ENCODE measurements around the gene MORN5.

MORN5 gene

DNA sequence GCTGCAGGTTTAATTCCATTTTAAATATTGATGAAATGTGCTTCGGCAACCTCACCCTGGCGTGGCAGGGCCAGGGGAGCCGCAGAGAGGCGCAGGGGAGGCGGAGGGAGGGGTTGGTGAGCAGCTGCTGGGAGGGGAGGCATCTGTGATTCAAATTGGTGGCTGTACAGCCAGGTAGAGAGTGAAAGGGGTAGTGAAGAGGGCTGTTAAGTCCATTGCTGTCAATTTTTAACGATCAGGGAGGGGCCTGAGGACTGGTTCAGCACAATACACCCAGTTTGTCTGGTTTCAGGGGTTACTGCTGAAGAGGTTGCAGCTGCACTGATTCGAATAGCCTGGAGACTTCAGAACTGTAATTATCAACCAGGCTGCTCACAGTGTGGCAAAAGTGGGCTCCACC, 37.7 kb downstream of the MORN5 start:
- H3K4me3 ChIP-seq (ENCODE audit: low read depth, low read length) = no peak overlapping the region
- TF ChIP-seq, protein P1, sequence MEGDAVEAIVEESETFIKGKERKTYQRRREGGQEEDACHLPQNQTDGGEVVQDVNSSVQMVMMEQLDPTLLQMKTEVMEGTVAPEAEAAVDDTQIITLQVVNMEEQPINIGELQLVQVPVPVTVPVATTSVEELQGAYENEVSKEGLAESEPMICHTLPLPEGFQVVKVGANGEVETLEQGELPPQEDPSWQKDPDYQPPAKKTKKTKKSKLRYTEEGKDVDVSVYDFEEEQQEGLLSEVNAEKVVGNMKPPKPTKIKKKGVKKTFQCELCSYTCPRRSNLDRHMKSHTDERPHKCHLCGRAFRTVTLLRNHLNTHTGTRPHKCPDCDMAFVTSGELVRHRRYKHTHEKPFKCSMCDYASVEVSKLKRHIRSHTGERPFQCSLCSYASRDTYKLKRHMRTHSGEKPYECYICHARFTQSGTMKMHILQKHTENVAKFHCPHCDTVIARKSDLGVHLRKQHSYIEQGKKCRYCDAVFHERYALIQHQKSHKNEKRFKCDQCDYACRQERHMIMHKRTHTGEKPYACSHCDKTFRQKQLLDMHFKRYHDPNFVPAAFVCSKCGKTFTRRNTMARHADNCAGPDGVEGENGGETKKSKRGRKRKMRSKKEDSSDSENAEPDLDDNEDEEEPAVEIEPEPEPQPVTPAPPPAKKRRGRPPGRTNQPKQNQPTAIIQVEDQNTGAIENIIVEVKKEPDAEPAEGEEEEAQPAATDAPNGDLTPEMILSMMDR (IDR thresholded peaks at IDR 0.05; ENCODE audit: low read depth, low read length, missing control alignments) = no peak
- DNase-seq (ENCODE audit: low read depth) = no peak

DNA sequence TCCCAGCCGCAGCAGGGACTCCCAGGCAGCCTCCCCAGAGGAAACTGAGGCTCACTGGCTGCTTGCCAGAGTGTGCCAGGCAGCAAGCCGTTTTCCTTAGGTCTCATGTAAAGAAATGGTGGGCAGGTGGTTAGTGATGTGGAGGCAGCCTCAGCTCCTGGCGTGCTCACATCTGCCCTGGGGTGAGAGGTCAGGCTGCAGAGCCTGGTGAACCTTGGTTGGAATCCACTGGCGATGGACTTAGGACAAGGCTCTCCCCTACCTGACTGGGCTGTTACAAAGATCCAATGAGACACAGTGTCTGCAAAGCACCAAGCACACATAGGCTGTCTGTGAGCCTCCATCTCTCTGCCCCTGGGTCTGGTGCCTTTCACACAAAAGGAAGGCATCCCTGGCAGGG, 38.2 kb downstream of the MORN5 start:
- no peak overlapping the region for H3K4me3 ChIP-seq (ENCODE audit: low read depth, low read length)
- DNase-seq (ENCODE audit: low read depth) = no peak
- TF ChIP-seq, protein P1 (IDR thresholded peaks at IDR 0.05; ENCODE audit: low read depth, low read length, missing control alignments) = no peak

DNA sequence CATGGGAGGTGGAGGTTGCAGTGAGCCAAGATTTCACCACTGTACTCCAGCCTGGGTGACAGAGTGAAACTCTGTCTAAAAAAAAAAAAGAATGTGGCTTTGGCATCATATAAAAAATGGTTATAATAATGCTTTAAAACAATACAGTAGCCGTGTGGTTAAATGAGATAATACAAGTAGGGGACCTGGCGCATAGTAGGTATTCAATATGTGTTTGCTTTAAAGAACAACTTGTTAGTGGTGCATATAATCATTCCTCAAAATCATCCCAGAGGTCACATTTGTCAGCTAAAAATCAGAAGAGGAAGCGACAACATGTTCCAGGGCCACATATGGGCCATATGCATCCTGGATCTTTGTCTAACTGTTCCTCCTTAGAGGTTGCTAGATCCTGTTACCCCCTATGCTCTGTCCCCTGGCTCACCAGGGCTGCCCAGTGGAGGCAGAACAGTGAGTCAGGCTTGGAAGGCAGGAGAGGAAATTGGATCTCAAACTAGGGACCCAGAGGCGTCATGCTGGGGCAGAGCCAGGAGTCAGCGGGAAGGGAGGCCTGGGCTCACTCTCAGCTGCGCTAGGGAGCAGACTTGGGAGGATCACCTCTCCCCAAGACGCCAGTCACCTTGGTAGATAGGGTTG, 41.4 kb downstream of the MORN5 start:
- TF ChIP-seq, protein P1 (IDR thresholded peaks at IDR 0.05; ENCODE audit: low read depth, low read length, missing control alignments) = no peak
- DNase-seq (ENCODE audit: low read depth) = no peak

DNA sequence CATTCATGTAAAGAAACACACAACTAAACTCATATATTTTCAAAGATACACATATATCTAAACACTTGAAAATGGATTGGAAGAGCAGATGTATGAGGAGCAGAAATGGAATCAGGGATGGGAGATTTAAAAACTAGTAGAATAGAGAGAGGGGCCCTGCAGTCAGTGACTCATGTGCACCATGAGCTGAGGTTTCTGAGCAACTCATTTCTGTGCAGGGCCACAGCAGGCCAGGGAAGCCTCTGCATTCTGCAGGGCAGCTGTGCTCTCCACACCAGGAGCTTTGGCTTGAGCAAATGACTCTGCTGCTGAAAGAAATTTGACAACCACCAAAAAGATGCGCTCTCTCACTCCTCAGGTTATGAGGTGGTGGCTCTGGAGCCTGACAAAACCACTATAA, 41.9 kb downstream of the MORN5 start:
- H3K4me3 ChIP-seq (ENCODE audit: low read depth, low read length) = no peak overlapping the region
- no peak for DNase-seq (ENCODE audit: low read depth)
- TF ChIP-seq, protein P1 (IDR thresholded peaks at IDR 0.05; ENCODE audit: low read depth, low read length, missing control alignments) = no peak

More for the DNA sequence above, 41.4 kb downstream of the MORN5 start:
- no peak overlapping the region for H3K4me3 ChIP-seq (ENCODE audit: low read depth, low read length)

DNA sequence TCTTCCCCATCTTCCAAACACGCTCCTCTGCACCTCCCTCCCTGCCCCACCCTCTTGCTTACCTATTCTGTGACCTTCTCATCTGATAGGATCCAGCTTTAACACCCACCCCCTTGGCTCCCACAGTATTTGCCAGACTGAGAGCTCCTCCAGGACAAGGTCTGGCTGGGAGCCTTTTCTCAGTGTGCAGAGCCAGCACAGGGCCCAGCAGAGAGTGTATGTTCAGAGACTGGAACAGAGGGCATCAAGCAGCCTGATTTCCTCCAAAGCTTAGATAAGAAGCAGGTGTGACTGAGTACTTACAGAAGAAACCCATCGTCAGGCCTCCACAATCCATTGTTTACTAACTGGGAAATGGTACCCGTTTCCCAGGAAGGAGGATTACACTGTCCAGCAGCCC, 42.4 kb downstream of the MORN5 start:
- no peak for DNase-seq (ENCODE audit: low read depth)
- H3K4me3 ChIP-seq (ENCODE audit: low read depth, low read length) = no peak overlapping the region
- TF ChIP-seq, protein P1 (IDR thresholded peaks at IDR 0.05; ENCODE audit: low read depth, low read length, missing control alignments) = no peak

DNA sequence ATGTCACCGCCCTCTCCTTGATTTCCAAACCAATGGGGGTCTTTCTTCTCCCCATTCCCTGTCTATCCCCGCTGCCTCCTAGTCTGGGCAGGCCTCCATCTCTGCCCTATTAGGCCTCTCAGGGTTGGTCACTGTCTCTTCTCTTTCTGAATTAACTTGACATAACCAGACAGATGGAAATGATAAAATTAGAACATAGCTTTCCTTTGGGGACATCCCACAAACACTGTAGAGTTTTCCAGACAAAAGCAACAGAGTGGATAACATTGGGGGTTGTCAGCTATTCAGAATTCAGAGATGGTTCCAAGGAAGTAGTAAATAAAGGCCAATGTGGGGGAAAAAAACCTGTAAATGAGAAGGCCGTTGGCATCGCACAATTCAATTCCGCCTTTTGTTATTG, 44.3 kb downstream of the MORN5 start:
- no peak overlapping the region for H3K4me3 ChIP-seq (ENCODE audit: low read depth, low read length)
- no peak for DNase-seq (ENCODE audit: low read depth)
- TF ChIP-seq, protein P1 (IDR thresholded peaks at IDR 0.05; ENCODE audit: low read depth, low read length, missing control alignments) = no peak

DNA sequence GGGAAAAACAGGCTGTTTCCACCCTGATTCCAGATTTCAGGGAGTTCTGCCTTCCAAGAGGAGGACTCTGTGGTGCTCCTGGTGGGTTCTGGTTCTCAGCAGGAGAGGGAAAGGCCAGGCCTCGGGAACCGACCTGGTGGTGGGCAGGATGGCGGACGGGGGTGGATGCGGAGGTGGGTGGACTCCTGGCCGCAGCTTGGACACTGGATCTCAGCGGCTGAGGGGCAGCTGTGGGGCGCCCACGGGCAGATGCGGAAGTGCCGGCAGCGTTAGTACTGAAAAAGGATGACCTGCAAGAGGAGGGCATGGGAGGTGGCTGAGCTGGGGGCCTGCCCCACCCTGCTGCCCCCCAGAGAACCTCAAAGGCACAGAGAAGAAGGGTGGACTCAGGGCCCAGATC, 44.8 kb downstream of the MORN5 start:
- no peak overlapping the region for H3K4me3 ChIP-seq (ENCODE audit: low read depth, low read length)
- no peak for DNase-seq (ENCODE audit: low read depth)
- TF ChIP-seq, protein P1 (IDR thresholded peaks at IDR 0.05; ENCODE audit: low read depth, low read length, missing control alignments) = no peak

Measured in GM12864 (cell line).